K562 (cell line): ENCODE results near the gene IRAK2. TPM values are rescaled to one million over a fixed set of nuclear protein-coding genes. Genes with fewer than 3 reads are reported as not detected.

Experiments
- ATAC-seq: fragments of 200-7000 bp; cut with Tn5 transposase; 3 replicates; pipeline ENCODE4 v1.9.1; 2020; ENCODE audit warnings: moderate library complexity
- BruUV-seq: library from RNA; stranded (reverse); fragments of 400-500 nt; replicated peaks from 2 replicates; lab custom pipeline; 2021; lab: Mats Ljungman, UMichigan
- CTCF ChIA-PET: fragments of 300-600 bp; formaldehyde crosslinking; extraction: SDS; loops from one replicate; lab custom pipeline; 2021; ENCODE audit warnings: low intra/inter-chr PET ratio; lab: Yijun Ruan, JAX
- POLR2A ChIA-PET: fragments of 300-600, 350-650 bp; sonication (Branson Sonifier 250); formaldehyde crosslinking; extraction: SDS; loops from one replicate; lab custom pipeline; 2021; ENCODE audit warnings: antibody characterized with exemption, inconsistent platforms; lab: Yijun Ruan, JAX
- DNase-seq, 4 experiments: peaks; one replicate each; pipeline versions ENCODE4 v3.0.0 to v3.0.0-alpha.2; 2011 to 2018; ENCODE audit warnings: low spot score in 3 of 4, mixed read lengths in 3 of 4; ENCODE audit errors: extremely low read depth in 1 of 4
- FAIRE-seq: peaks from 2 replicates; lab custom pipeline; 2011; peaks lifted over from hg19 to GRCh38; lab: Jason Lieb, UNC
- H2AFZ ChIP-seq: 2 replicates; pipeline ENCODE4 v1.6.0; 2011; ENCODE audit warnings: low read depth, low read length, control low read depth, inconsistent platforms
- H3K27ac ChIP-seq: fragments of 200-600 bp; 3 replicates; pipeline ENCODE4 v1.8.0; 2011; ENCODE audit warnings: low read depth, mild to moderate bottlenecking, control low read depth, inconsistent platforms, low read length, moderate library complexity, mixed read lengths; ENCODE audit errors: extremely low read depth
- H3K27me3 ChIP-seq, 2 experiments: fragments of 300-600 bp in 1 of 2; 2 replicates in 1 of 2; 3 replicates in 1 of 2; pipeline versions ENCODE4 v1.6.0 to v1.8.0; 2011; ENCODE audit warnings: inconsistent platforms in 2 of 2, low read length in 2 of 2, mild to moderate bottlenecking in 1 of 2, mixed read lengths in 1 of 2, moderate library complexity in 1 of 2; ENCODE audit not compliant: control insufficient read depth in 2 of 2, insufficient read depth in 2 of 2
- H3K36me3 ChIP-seq: fragments of 300-600 bp; 3 replicates; pipeline ENCODE4 v1.8.0; 2011; ENCODE audit warnings: mild to moderate bottlenecking, low read length, inconsistent platforms; ENCODE audit not compliant: control insufficient read depth, insufficient read depth
- H3K4me1 ChIP-seq, 2 experiments: fragments of 200-600 bp in 1 of 2; replicated peaks in 1 of 2; 2 replicates in 1 of 2; 3 replicates in 1 of 2; pipeline versions ENCODE4 v1.5.1 to v1.8.0; 2011; ENCODE audit warnings: inconsistent platforms in 2 of 2, low read length in 2 of 2, mild to moderate bottlenecking in 1 of 2, mixed read lengths in 1 of 2, moderate library complexity in 1 of 2; ENCODE audit not compliant: control insufficient read depth in 2 of 2, insufficient read depth in 2 of 2
- H3K4me2 ChIP-seq: 2 replicates; pipeline ENCODE4 v1.6.1; 2011; ENCODE audit warnings: low read length, control low read depth, inconsistent platforms, mixed read lengths; ENCODE audit not compliant: insufficient read depth
- H3K4me3 ChIP-seq: fragments of 200-600 bp; sonication (generic), shearing (Covaris generic); 2 replicates; pipeline ENCODE4 v1.5.1; 2016; ENCODE audit warnings: control low read depth, inconsistent platforms
- H3K79me2 ChIP-seq: fragments of 200-600 bp; 3 replicates; pipeline ENCODE4 v1.8.0; 2011; ENCODE audit warnings: low read length, inconsistent platforms; ENCODE audit not compliant: control insufficient read depth, insufficient read depth
- H3K9ac ChIP-seq, 2 experiments: 2 replicates each; pipeline versions ENCODE4 v1.6.0 to v1.6.1; 2011; ENCODE audit warnings: low read depth in 2 of 2, low read length in 2 of 2, control low read depth in 1 of 2, inconsistent platforms in 1 of 2, mild to moderate bottlenecking in 1 of 2, mixed read lengths in 1 of 2; ENCODE audit not compliant: insufficient read depth in 1 of 2
- H3K9me1 ChIP-seq: one replicate; pipeline ENCODE4 v1.6.0; 2011; ENCODE audit warnings: inconsistent platforms, mild to moderate bottlenecking, low read length, moderate library complexity; ENCODE audit not compliant: control insufficient read depth, insufficient read depth
- H3K9me3 ChIP-seq: replicated peaks from 2 replicates; pipeline ENCODE4 v1.5.1; 2011; ENCODE audit warnings: low read depth, low read length, inconsistent platforms; ENCODE audit not compliant: control insufficient read depth, insufficient read depth
- H4K20me1 ChIP-seq: replicated peaks from 2 replicates; pipeline ENCODE4 v1.6.1; 2011; ENCODE audit warnings: low read length, inconsistent platforms, mixed read lengths; ENCODE audit not compliant: control insufficient read depth, insufficient read depth
- BCOR ChIP-seq: fragments of 450-650 bp; IDR thresholded peaks from 2 replicates; pipeline ENCODE4 v1.6.1; 2016
- BDP1 ChIP-seq: IDR thresholded peaks from 3 replicates; pipeline ENCODE4 v1.6.1; 2011; ENCODE audit not compliant: insufficient read length, insufficient read depth
- BRD4 ChIP-seq: fragments of 200-600 bp; sonication (generic); IDR thresholded peaks from 2 replicates; pipeline ENCODE4 v1.6.1; 2017; ENCODE audit warnings: inconsistent platforms
- CC2D1A ChIP-seq: fragments of 450-650 bp; IDR thresholded peaks from 2 replicates; pipeline ENCODE4 v1.6.1; 2017; ENCODE audit warnings: mild to moderate bottlenecking
- CEBPZ ChIP-seq: fragments of 150-350 bp; IDR thresholded peaks from 2 replicates; pipeline ENCODE4 v1.6.1; 2014; ENCODE audit warnings: low read depth, mild to moderate bottlenecking, low read length, borderline replicate concordance
- EHMT2 ChIP-seq: fragments of 450-650 bp; IDR thresholded peaks from 2 replicates; pipeline ENCODE4 v1.6.1; 2018; ENCODE audit warnings: antibody characterized with exemption
- RAD21 ChIP-seq, 2 experiments: fragments of 250-450 bp in 1 of 2; fragments of 450-650 bp in 1 of 2; sonication (Bioruptor Pico) in 1 of 2; formaldehyde crosslinking in 1 of 2; IDR thresholded peaks in 1 of 2; conservative IDR thresholded peaks in 1 of 2; 2 replicates each; pipeline versions ENCODE4 v1.4.0 to v1.8.0; 2020 to 2022; ENCODE audit warnings: mild to moderate bottlenecking in 2 of 2, moderate library complexity in 1 of 2
- SPI1 ChIP-seq: IDR thresholded peaks from 2 replicates; pipeline ENCODE4 v1.6.1; 2011; ENCODE audit warnings: low read depth, low read length, control low read depth, borderline replicate concordance
- STAT5B ChIP-seq: fragments of 250-450 bp; sonication (Bioruptor Pico); IDR thresholded peaks from 2 replicates; pipeline ENCODE4 v1.8.0; 2021; ENCODE audit warnings: mild to moderate bottlenecking, inconsistent platforms
- ZFP1 ChIP-seq: fragments of 450-650 bp; formaldehyde crosslinking; IDR thresholded peaks from 2 replicates; pipeline ENCODE4 v1.4.0; 2020; ENCODE audit warnings: mild to moderate bottlenecking, mixed read lengths
- ZNF551 ChIP-seq: fragments of 250-450 bp; sonication (Bioruptor Pico); IDR thresholded peaks from 2 replicates; pipeline ENCODE4 v1.5.0; 2021; ENCODE audit warnings: mild to moderate bottlenecking, moderate library complexity
- ZNF780A ChIP-seq: fragments of 250-450 bp; sonication (Bioruptor Pico); IDR thresholded peaks from 2 replicates; pipeline ENCODE4 v1.5.0; 2021; ENCODE audit warnings: mild to moderate bottlenecking
- WGBS: fragments of 100-300 bp; shearing (Covaris generic); methylation state at CpG from one replicate; pipeline ENCODE4 v1.1.6; 2016; ENCODE audit warnings: low coverage, mixed read lengths; ENCODE audit not compliant: insufficient coverage; ENCODE audit errors: missing lambda C conversion rate; 5-methylcytosine and 5-hydroxymethylcytosine counted together
- in situ Hi-C: fragments of 300-500 bp; cut with MboI; formaldehyde crosslinking; loops from 4 replicates; pipeline ENCODE4 v1.15.0; 2018; ENCODE audit warnings: inconsistent platforms, mixed read lengths
- intact Hi-C: fragments of 100-400 bp; cut with micrococcal nuclease; formaldehyde crosslinking; loops from 2 replicates; pipeline ENCODE4 v1.14.2; 2022
- polyA plus RNA-seq, 8 experiments: library from polyadenylated mRNA; depleted of rRNA in 4 of 8; stranded (reverse) in 5 of 8; unstranded in 3 of 8; fragments of >200 nt; fragmentation: Nextera tagmentation in 2 of 8; fragmentation: Illumina TruSeq in 1 of 8; extraction: Ambion mirVana in 2 of 8; extraction: Trizol in 1 of 8; gene quantifications; 2 replicates each; pipeline versions ENCODE4 v1.2.1 to v1.2.3, GENCODE V29; 2011 to 2014; ENCODE audit warnings: inconsistent platforms in 1 of 8, missing spikeins in 1 of 8
- total RNA-seq, 7 experiments: library from RNA; depleted of rRNA in 6 of 7; stranded (reverse); fragments of >200 nt in 6 of 7; fragmentation: Illumina TruSeq in 2 of 7; extraction: Trizol in 2 of 7; gene quantifications; 2 replicates each; pipeline versions ENCODE4 v1.2.1 to v1.2.3, GENCODE V29; 2011 to 2021; ENCODE audit warnings: low replicate concordance in 1 of 7
- TF ChIP-seq, protein P1 (sequence below): fragments of 450-650 bp; IDR thresholded peaks from 2 replicates; pipeline ENCODE4 v1.6.1; 2016; ENCODE audit warnings: missing biosample characterization, missing genetic modification characterization
- TF ChIP-seq, protein P2 (sequence below), 2 experiments: fragments of 150-350 bp in 1 of 2; IDR thresholded peaks; 2 replicates each; pipeline ENCODE4 v1.6.1; 2012 to 2016; ENCODE audit warnings: low read depth in 2 of 2, low read length in 2 of 2, mild to moderate bottlenecking in 1 of 2, moderate library complexity in 1 of 2

IRAK2 gene
- total and polyA plus RNA-seq, 9 of the 15 experiments (the other 6 are each of a cell fraction or from before 2014, with no cell fraction given) = 0.42 to 4.4 (median 2.7) TPM

GRCh38 chr3:10192953-10193691 is 28.4 kb downstream of the IRAK2 start:
- Histone ChIP-seq H2AFZ (peak overlapping the region; percentile 85), H3K9me1 (peaks cover 4% of the 10 kb centered on the region), H3K4me1 (peaks cover 60 to 61% of the 10 kb centered on the region in 2 experiments), H3K27ac (peak overlapping the region; percentile 78; the same call in 1 of the 3 replicates), H3K36me3 (no peaks in the 10 kb centered on the region), H3K9ac (peak overlapping the region in 1 of 2 experiments; percentile 82; a peak in 2 of 4 replicates), H3K4me2 (peak overlapping the region; percentile 20; the same call in 1 of the 2 replicates), H3K79me2 (no peaks in the 10 kb centered on the region), H3K9me3 (no peaks in the 10 kb centered on the region), H4K20me1 (no peaks in the 10 kb centered on the region), H3K27me3 (no peaks in the 10 kb centered on the region), H3K4me3 (no peak overlapping the region)
- peak; percentile 12; the same call in 2 of the 3 replicates for ATAC-seq
- in situ Hi-C loops (no loop called here), intact Hi-C loops (no loop called here)
- ChIA-PET POLR2A (interaction anchor here (0.8 to 2.2 kb wide), 4 partner anchors 20 to 796 kb away, joined by 3 to 15 read pairs (median 4); no protein-coding TSS in a partner anchor), CTCF (no interaction called here)
- peak in 3 of 4 experiments; percentile 48 to 53 (median 48) for DNase-seq
- FAIRE-seq = no peak
- 76% methylated on average over 12 of the region's 12 CpGs for WGBS
- BruUV-seq = no TSS peak
- TF ChIP-seq CEBPZ = no peak
- 0 out of 2 replicates have a peak, but pooled peaks have one; percentile 3 for TF ChIP-seq SPI1
- no peak for TF ChIP-seq STAT5B (CRISPR knock-in tag)
- 0 out of 2 replicates have a peak, but pooled peaks have one; percentile 12 for TF ChIP-seq EHMT2
- 0 out of 4 replicates have a peak, but pooled peaks of 1 of the 2 experiments have one; percentile 16 for TF ChIP-seq RAD21 (CRISPR knock-in tag; conservative IDR thresholded peaks at IDR 0.05 in 1 of 2, IDR thresholded peaks at IDR 0.05 in 1 of 2)
- no peak for TF ChIP-seq CC2D1A
- no peak for TF ChIP-seq BDP1
- no peak for TF ChIP-seq BRD4
- TF ChIP-seq, protein P1, sequence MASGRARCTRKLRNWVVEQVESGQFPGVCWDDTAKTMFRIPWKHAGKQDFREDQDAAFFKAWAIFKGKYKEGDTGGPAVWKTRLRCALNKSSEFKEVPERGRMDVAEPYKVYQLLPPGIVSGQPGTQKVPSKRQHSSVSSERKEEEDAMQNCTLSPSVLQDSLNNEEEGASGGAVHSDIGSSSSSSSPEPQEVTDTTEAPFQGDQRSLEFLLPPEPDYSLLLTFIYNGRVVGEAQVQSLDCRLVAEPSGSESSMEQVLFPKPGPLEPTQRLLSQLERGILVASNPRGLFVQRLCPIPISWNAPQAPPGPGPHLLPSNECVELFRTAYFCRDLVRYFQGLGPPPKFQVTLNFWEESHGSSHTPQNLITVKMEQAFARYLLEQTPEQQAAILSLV (tag) = peak; percentile 67; the same call in 1 of the 2 replicates
- no peak for TF ChIP-seq ZFP1
- TF ChIP-seq, protein P2, sequence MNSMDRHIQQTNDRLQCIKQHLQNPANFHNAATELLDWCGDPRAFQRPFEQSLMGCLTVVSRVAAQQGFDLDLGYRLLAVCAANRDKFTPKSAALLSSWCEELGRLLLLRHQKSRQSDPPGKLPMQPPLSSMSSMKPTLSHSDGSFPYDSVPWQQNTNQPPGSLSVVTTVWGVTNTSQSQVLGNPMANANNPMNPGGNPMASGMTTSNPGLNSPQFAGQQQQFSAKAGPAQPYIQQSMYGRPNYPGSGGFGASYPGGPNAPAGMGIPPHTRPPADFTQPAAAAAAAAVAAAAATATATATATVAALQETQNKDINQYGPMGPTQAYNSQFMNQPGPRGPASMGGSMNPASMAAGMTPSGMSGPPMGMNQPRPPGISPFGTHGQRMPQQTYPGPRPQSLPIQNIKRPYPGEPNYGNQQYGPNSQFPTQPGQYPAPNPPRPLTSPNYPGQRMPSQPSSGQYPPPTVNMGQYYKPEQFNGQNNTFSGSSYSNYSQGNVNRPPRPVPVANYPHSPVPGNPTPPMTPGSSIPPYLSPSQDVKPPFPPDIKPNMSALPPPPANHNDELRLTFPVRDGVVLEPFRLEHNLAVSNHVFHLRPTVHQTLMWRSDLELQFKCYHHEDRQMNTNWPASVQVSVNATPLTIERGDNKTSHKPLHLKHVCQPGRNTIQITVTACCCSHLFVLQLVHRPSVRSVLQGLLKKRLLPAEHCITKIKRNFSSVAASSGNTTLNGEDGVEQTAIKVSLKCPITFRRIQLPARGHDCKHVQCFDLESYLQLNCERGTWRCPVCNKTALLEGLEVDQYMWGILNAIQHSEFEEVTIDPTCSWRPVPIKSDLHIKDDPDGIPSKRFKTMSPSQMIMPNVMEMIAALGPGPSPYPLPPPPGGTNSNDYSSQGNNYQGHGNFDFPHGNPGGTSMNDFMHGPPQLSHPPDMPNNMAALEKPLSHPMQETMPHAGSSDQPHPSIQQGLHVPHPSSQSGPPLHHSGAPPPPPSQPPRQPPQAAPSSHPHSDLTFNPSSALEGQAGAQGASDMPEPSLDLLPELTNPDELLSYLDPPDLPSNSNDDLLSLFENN (IDR thresholded peaks at IDR 0.05; ENCODE audit: low read depth in 2 of 2, low read length in 2 of 2) = no peak
- no peak for TF ChIP-seq BCOR
- TF ChIP-seq ZNF780A (CRISPR knock-in tag) = no peak
- TF ChIP-seq ZNF551 (CRISPR knock-in tag) = no peak
